Right ventricle myocardium superior (tissue), 1 donor: ENCODE results near the gene PHTF1. TPM values are rescaled to one million over a fixed set of nuclear protein-coding genes. Genes with fewer than 3 reads are reported as not detected.
"Not testable (repeated sequence)": the region's sequence is repeated elsewhere in the genome, so short reads cannot be mapped to it uniquely, and the experiment has no call there.

ENCODE experiments used
- ATAC-seq: fragments of 200-7000 bp; cut with Tn5 transposase; one replicate; pipeline ENCODE4 v1.9.1; 2020; ENCODE audit warnings: mild to moderate bottlenecking; ENCODE audit not compliant: poor library complexity
- DNase-seq: peaks from one replicate; pipeline ENCODE4 v3.0.0-alpha.2; 2020
- intact Hi-C: fragments of 100-400 bp; cut with DNase I; formaldehyde crosslinking; loops from one replicate; pipeline ENCODE4 v1.11.2; 2022
- total RNA-seq: library from RNA; stranded (reverse); fragmentation: NEBNext Ultra II Directional; extraction: Animal tissue kit (Norgen Biotek cat#: 25700); gene quantifications from one replicate; pipeline ENCODE4 v1.2.1, GENCODE V29; 2021
- donor health status: DM: no; HTN: yes; CAD: no; lungs with severe emphysema.

PHTF1 gene
- total RNA-seq, 1 donor from 2014 or later: 6.5 TPM

DNA sequence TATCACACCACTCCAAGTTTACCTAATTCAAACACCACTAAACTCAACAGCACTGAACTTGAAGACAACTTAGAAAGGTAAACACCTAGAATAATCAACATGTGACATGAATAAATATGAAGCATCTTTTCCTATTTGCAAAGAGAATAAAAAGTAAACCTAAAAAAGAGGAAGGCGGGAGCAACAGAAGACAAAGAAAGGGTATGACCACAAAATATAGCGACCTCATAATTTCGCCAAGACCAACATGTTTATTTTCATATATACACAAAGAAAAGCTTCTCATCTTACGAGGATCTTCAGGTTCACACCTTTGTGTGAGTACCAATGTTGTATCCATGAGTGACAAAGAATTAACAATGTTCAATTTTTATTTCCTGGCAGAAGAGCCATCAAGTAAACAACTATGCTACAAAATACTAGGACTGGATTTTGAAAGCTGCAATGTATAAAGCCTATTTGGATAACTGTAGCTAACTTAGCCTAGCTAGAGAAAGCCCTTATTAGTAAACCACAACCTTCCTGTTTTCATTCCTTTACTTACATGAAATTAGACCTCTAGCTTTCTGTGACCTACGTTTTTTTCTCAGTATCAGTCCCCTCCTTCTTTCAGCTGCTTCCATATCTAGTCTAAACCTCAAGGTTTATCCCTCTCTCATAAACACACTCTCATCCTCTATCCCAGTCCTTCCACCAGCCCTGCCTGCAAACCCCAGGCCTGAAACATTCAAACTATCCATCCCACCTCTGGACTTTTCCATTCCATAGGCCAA lies 21.3 kb upstream of the PHTF1 start:
- DNase-seq (no peak), ATAC-seq (no peak)
- intact Hi-C loops: no loop called here

DNA sequence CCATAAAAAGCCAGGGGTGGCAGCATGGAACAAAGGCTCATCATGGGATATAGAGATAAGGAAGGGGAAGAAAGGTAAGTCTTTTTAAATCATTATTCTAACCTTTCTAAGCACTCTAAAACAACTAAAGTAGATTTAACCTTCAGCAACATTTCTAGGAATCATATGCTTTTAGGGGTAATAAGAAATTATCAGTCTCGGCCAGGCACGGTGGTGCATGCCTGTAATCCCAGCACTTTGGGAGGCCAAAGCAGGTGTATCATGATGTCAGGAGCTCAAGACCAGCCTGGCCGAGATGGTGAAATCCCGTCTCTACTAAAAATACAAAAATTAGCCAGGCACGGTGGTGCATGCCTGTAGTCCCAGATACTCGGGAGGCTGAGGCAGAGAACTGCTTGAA lies 20.3 kb upstream of the PHTF1 start:
- no peak for DNase-seq
- no peak for ATAC-seq
- intact Hi-C loops: no loop called here

DNA sequence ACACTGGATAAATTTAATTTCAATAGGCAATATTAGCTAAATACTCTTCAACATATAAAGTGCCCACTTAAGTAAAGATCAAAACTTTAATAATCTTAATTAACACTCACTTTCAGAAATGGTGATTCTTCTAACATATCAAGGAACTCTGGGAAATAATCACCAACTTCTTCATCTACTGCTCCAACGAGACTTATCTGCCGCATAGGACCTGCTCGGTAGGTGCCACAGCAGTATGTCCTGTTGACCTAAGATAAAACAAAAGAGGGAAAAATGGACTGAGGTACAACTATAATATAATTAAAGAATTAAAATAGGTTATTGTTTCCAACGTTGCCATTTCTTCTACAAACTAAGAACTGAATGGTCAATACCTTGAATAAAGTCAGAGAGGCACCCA lies 18.3 kb upstream of the PHTF1 start:
- intact Hi-C loops: no loop called here
- no peak for ATAC-seq
- no peak for DNase-seq

DNA sequence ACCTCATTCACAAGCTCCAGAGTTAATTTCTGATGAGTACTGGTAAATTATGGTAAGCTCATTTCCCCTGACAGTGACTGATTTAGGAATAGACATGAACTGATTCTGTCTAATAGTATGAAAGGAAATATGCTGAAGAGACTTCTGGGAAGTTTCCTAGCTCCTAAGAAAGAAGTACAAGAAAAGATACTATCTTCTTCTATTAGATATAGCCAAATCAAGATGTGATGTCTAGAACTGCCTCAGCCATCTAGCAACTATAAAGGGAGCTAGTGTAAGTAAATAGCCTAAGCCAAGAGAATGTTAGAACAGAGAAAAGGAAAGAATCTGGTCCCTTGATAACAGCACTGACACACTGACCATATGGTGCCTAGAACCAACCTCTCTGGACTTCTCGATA lies 10.7 kb upstream of the PHTF1 start:
- ATAC-seq (no peak), DNase-seq (no peak)
- intact Hi-C loops: no loop called here

DNA sequence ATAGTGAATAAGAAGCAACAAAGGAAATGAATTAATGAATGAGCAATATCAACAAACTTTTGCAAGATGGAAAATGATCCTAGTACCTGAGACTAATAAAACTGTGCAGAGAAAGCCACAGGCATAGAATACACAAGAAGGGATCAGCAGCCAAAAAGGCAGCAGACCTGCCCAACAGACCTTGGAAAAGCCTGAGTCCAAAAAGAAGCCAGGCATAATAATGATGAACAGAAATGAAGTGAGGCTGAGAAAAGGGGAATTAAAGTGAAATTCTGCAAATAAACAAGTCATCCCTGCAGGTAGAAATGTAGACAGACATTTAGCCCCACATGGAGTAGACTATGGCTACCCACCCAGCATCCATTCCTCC lies 10.3 kb upstream of the PHTF1 start:
- intact Hi-C loops: no loop called here
- DNase-seq (no peak), ATAC-seq (no peak)

DNA sequence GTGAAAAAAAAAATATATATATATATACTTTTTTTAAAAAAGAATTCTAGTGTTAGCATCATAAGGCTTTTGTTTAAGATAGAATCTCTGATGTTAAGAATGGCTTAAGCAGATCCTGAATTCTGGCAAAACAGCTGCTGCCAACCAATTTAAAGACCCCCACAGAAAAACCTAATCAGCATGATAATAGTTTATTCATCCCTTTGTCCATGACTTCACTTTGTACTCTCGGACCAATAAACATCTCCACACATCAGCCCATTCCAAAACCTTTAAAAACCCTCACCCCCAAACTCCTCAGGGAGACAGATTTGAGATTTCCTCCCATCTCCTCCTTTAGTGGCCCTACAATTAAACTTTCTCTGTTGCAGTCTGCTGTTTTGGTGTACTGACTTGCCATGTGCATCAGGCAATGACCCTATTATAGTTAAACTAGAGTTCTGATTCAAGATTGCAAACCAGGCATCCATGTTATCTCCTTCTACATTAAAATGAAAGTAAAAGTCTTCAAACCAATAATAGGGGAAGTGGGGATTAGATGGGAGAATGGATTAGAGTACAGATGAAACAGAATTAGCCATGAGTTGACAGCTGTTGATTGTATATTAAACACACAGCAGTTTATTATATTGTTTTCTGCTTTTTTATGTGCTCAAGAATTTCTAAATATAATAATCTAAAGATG lies 9.8 kb upstream of the PHTF1 start:
- intact Hi-C loops: no loop called here
- DNase-seq (no peak), ATAC-seq (no peak)

DNA sequence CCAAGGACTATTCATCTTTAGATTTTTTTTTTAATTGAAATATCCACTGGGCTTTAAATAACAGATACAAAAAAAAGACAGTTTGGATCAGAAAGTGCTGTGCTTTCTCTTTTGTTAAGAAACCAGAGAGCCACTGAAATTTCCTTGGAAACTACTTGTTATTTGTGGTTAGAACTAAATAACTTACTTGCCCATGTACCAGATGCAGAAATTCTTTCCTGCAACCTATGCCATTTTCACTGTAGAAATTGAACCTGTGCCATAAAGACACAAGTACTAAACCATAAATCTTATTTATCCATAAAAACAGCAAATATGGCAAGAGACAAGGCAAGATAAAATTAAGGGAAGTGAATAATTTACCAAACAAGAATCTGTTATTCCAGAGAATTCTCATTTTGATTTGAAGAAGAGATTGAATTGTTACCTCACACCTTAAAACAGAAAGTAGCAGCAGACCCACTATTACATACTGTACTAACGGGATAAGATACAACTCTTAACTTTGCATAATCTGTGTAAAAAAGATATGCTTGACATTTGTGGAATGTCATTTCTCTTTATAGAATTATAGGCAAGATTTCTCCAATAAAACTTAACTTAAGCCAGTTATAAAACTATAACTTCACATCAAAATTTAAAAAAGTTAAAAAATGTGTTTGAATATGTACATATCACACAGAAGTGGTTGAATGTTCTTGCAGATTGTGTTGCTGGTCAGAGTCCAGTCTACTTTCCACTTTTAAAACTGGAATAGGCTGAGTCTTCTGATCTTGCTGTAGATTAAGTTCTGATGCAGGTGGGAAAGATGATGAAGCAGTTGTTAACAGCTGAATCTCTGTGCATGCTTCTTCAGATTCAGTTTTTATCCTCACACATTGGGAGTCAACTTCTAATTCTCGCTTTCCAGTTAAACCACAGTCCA lies 6.3 kb upstream of the PHTF1 start:
- ATAC-seq (no peak), DNase-seq (no peak)
- intact Hi-C loops: no loop called here

DNA sequence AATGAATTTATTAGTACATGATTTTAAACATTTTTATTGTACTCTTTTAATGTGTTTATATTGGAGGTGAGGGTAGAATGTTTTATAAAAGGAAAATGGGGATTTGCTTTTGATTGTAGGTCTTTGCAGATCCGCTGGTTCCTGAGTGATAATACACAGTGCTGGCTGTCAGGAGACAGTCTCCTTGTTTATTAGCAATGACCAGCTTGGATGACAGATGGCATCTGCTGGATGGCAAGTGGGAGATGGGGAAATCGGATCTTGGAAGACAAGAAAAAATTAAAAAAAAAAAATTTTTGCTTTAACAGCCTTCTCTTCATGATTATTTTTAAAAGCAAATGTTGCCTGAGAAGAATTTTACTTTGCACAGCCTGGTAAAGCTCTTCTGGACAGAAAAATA lies 4.4 kb upstream of the PHTF1 start:
- intact Hi-C loops: no loop called here
- ATAC-seq: no peak

DNA sequence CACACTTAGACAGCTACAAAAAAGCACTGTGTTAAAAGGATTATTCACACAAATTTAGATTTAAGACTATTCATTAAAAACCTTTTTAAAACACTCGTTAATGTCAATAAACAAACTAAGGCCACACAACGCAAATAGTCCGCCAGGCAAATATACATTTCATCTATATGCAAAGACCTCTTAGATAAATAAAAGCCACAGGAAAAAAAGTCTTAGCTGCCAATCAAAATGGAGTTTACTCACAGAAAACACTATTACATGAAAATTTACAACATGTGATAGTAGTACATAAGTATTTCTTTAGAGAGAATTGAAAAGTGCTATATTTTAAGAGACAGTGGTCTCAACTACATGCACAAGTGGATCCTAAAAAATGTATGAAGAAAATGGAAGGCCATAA lies 2.7 kb upstream of the PHTF1 start:
- no peak for ATAC-seq
- intact Hi-C loops: no loop called here

More for the DNA sequence above, 4.4 kb upstream of the PHTF1 start:
- DNase-seq: no peak

DNA sequence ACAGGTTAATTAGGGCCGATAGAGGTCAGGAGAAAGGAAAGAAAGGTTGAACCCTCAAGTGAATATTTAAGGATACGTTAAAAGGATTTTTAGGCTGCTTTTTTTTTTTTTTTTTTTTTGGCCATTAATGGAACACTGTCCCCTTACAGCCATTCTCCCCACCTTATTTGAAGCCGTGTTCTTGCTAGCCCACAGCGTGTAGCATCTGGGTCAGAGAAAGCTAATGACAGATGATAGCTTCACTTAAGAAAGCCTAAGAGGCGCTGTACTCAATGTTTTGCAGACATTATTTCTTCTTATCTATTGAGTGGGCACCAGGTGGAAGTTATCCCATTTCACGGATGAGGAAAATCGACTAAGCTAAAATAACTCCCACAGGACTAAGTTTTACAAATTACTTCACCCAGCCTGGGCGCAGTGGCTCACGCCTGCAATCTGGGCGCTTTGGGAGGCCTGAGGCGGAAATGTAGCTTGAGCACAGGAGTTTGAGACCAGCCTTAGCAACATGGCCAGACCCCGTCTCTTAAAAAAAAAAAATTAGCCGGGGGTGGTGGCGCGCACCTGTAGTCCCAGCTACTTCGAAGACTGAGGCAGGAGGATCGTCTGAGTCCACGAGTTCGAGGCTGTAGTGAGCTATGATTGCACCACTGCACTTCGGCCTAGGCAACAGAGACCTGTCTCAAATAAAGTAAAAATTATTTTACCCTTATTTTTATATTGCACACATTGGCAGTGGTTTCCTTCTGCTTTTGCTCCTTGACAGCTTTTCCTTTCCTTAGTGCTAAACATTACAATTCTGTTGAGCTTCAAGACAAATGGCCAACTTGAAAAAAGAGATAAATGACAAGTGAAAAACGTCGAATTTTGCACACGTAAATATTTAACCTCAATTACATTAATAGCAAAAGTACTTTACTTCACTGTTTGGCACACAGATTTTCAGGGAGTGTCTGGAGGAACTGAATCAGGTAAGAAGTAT lies 1.1 kb upstream of the PHTF1 start:
- intact Hi-C loops: no loop called here
- no peak for DNase-seq

More for the DNA sequence above, 2.7 kb upstream of the PHTF1 start:
- no peak for DNase-seq

DNA sequence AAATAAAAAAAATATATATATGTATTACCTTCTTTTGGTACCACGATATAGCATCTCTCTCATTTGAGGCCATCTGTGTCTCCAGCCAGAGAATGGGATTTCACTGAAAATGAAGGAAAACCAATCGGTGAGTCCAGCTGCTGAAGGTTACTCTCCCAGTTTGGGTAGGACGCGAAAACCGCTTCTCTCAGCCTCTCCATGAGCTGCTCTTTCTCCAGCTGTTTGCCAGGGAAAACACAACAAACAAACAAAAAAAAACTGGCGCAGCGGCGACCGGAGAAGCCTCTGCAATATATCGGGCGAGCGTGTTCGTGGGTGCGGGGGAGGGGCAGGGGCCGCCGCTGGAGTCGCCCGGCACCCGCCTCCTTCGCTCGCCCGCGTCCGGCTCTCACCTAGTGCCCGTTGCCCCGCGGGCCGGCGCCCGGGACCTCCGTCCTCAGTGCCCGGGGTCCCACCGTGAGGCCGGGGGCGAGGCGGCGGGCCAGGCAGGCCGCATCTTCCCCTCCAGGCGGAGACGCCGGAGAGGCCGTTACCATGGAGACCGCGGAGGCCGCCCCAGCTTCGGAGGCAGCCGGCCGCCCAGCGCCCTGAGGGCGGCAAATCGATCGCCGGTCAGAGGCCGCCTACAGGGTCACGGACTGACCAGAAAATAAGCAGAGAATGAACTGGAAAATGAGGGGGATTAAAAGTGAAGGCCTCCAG lies 504 bp downstream of the PHTF1 start:
- DNase-seq: peak; percentile 77
- intact Hi-C loops: loop anchor here (10.0 kb wide), 1 partner anchor 56 kb away; the partner anchor contains the start of gene RSBN1
- ATAC-seq: peak; percentile 88

More for the DNA sequence above, 1.1 kb upstream of the PHTF1 start:
- no peak for ATAC-seq

DNA sequence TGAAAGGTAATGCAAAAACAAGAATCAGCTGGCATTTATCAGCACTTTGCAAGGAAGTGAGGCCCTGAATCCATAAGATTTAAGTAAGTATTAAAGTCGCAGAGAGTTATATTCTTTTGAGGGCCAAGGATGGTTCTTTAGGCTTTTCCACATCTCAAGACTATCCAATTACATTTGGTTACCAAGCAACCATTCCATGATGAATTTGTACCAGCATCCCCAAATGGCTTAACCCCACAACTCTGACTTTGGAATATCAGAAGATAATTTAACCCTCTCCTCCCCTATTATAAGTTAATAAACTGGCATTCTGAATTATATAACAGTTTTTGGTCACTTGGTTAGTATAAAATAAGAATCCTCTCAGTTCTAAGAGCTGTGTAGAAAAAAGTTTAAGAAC lies 2.8 kb downstream of the PHTF1 start:
- no peak for ATAC-seq
- intact Hi-C loops: loop anchor here (10.0 kb wide), 1 partner anchor 58 kb away; the partner anchor contains the start of gene RSBN1

DNA sequence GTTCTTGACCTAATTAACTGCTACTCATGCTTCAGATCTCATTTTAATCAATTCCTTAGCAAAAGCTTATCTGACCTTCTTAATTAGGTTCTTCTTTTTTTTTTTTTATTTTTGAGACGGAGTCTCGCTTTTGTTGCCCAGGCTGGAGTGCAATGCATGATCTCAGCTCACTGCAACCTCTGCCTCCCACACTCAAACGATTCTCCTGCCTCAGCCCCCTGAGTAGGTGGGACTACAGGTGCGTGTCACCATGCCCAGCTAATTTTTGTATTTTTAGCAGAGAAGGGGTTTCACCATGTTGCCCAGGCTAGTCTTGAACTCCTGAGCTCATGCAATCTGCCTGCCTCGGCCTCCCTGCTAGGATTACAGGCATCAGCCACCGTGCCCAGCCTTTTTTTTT lies 6.0 kb downstream of the PHTF1 start:
- ATAC-seq, DNase-seq: not testable (repeated sequence)
- intact Hi-C loops: loop anchor here (10.0 kb wide), 1 partner anchor 61 kb away; the partner anchor contains the start of gene RSBN1

More for the DNA sequence above, 2.8 kb downstream of the PHTF1 start:
- no peak for DNase-seq

DNA sequence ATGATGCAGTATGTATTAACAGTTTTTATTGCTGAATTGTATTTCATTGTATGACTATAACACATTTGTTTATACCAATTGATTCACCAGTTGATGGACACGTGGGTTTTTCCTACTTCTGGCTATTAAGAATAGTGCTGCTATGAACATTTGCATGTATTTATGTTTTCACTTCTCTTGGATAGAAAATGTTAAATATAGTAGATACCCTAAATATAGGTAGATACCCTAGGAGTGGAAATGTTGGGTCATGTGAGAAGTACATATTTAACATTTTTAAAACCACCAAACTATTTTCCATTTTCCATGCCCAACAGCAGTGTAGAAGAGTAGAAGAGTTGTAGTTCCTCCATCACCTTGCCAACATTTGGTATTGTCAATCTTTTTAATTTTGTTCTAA lies 7.8 kb downstream of the PHTF1 start:
- ATAC-seq: no peak
- no peak for DNase-seq
- intact Hi-C loops: loop anchor here (10.0 kb wide), 1 partner anchor 63 kb away; the partner anchor contains the start of gene RSBN1

DNA sequence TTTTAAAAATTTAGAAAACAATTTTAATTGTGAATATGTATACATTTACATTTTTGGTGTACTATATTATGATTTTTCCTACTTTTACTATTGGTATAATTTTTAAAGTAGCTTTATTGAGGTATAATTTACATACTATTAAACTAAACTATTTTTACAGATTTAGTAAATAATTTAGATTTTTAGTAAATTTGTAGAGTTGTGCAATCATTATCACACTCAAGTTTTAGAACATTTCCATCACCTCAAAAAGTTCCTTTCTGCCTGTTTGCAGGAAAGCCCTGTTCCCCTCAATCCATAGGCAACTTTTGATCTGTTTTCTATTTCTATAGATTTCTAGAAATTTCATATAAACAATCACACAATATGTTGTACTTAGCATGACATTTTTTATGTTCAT lies 8.2 kb downstream of the PHTF1 start:
- intact Hi-C loops: loop anchor here (10.0 kb wide), 1 partner anchor 64 kb away; the partner anchor contains the start of gene RSBN1
- DNase-seq: no peak
- no peak for ATAC-seq

DNA sequence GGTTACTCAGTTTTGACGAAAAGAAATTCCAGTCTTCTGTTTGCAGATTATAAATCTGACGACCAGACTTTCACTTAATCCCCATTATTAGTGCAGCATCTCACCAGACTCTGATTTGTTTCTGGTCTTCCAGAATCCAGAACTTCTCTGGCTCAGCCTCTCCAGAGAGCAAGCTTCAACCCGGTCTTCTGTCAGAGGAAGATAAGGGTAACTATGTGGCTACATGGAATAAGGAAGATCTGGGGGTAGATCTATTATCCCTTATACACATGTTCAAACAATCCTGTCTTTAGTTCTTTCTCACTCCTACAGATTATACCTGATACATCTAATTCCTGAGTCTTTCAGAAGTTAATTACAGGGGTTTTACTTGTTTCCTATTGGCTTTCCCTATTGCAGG lies 9.9 kb downstream of the PHTF1 start:
- intact Hi-C loops: no loop called here
- no peak for DNase-seq
- no peak for ATAC-seq

DNA sequence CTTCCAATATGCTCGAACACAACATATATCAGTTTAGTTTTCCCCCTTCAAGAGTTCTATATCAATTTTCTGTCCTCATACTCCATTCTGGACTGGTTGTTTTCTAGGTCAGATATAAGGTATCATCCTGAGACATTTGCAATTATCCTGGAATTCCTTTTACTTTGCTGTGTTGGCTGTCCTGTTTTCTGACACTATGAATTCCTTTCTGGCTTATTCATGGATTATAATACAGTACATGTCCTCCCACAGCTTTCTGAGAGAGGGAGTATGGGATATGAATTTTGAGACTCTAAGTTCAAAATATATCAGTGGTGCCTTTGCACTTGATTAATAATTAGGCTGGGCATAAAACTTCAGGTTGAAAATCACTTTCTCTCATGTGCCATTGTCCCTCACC lies 11.9 kb downstream of the PHTF1 start:
- ATAC-seq (no peak), DNase-seq (no peak)
- intact Hi-C loops: no loop called here
